HL-60 (cell line): ENCODE results near the gene MED9.

Experiments
- DNase-seq, 2 experiments: peaks; one replicate each; pipeline ENCODE4 v3.0.0-alpha.2; 2010 to 2020; ENCODE audit warnings: low read depth in 1 of 2, low spot score in 1 of 2
- H3K27ac ChIP-seq: fragments of 250-450 bp; sonication (Bioruptor Pico); replicated peaks from 2 replicates; pipeline ENCODE4 v1.5.1; 2020; ENCODE audit warnings: mild to moderate bottlenecking, moderate library complexity
- H3K27me3 ChIP-seq: fragments of 250-450 bp; sonication (Bioruptor Pico); 2 replicates; pipeline ENCODE4 v1.5.1; 2021; ENCODE audit warnings: mild to moderate bottlenecking, moderate library complexity; ENCODE audit not compliant: insufficient read depth, poor library complexity, severe bottlenecking
- H3K4me3 ChIP-seq: replicated peaks from 2 replicates; pipeline ENCODE4 v1.5.1; 2011; ENCODE audit warnings: mild to moderate bottlenecking, control low read depth, low read length; ENCODE audit not compliant: insufficient read depth
- CTCF ChIP-seq: IDR thresholded peaks from one replicate; pipeline ENCODE4 v1.5.1; 2011; ENCODE audit warnings: low read length, control low read depth, inconsistent platforms; ENCODE audit not compliant: insufficient read depth
- GABPA ChIP-seq: IDR thresholded peaks from 2 replicates; pipeline ENCODE4 v1.6.1; 2012; ENCODE audit warnings: low read depth
- POLR2AphosphoS5 ChIP-seq: IDR thresholded peaks from 2 replicates; pipeline ENCODE4 v1.6.1; 2012; ENCODE audit warnings: low read depth
- REST ChIP-seq: IDR thresholded peaks from 2 replicates; pipeline ENCODE4 v1.6.1; 2012; ENCODE audit warnings: low read depth; ENCODE audit not compliant: insufficient replicate concordance
- SPI1 ChIP-seq: IDR thresholded peaks from 2 replicates; pipeline ENCODE4 v1.6.1; 2012; ENCODE audit warnings: low read depth, mild to moderate bottlenecking, borderline replicate concordance

Gene MED9

GRCh38 chr17:17443173-17443572 is 33.6 kb upstream of the MED9 start:
- no peaks in the 10 kb centered on the region for H3K27me3 ChIP-seq
- no peak for DNase-seq
- H3K27ac ChIP-seq = no peak overlapping the region
- no peak overlapping the region for H3K4me3 ChIP-seq
- TF ChIP-seq POLR2AphosphoS5 = no peak
- TF ChIP-seq CTCF = no peak
- TF ChIP-seq SPI1 = no peak
- TF ChIP-seq GABPA = no peak
- TF ChIP-seq REST = no peak

- DNase-seq = no peak
- Histone ChIP-seq H3K27ac (no peak overlapping the region), H3K27me3 (no peaks in the 10 kb centered on the region), H3K4me3 (no peak overlapping the region)
- no peak for TF ChIP-seq REST
- TF ChIP-seq GABPA = no peak
- no peak for TF ChIP-seq CTCF
- TF ChIP-seq POLR2AphosphoS5 = no peak
- no peak for TF ChIP-seq SPI1
Measured at GRCh38 chr17:17445296-17445924, 31.4 kb upstream of the MED9 start.

GRCh38 chr17:17445925-17446665 is 30.7 kb upstream of the MED9 start:
- TF ChIP-seq REST (no peak), POLR2AphosphoS5 (no peak), SPI1 (no peak), CTCF (no peak), GABPA (no peak)
- DNase-seq = no peak
- Histone ChIP-seq H3K4me3 (no peak overlapping the region), H3K27me3 (no peaks in the 10 kb centered on the region), H3K27ac (no peak overlapping the region)
